Hepatocyte (in vitro differentiated cells): ENCODE measurements around the gene TAS2R9. TPM values are rescaled to one million over a fixed set of nuclear protein-coding genes. Genes with fewer than 3 reads are reported as not detected.

ENCODE experiments used
- DNase-seq: peaks from one replicate; pipeline ENCODE4 v3.0.0-alpha.2; 2016; ENCODE audit warnings: low spot score
- H2AFZ ChIP-seq: fragments of 200-600 bp; sonication (generic); 2 replicates; pipeline ENCODE4 v1.6.0; 2016; ENCODE audit warnings: antibody characterized with exemption, mild to moderate bottlenecking
- H3K27ac ChIP-seq: fragments of 200-600 bp; sonication (generic); 2 replicates; pipeline ENCODE4 v1.5.1; 2016; ENCODE audit warnings: mild to moderate bottlenecking
- H3K27me3 ChIP-seq: fragments of 200-600 bp; sonication (generic); 2 replicates; pipeline ENCODE4 v1.6.1; 2016
- H3K36me3 ChIP-seq: fragments of 200-600 bp; sonication (generic); replicated peaks from 2 replicates; pipeline ENCODE4 v1.5.1; 2016; ENCODE audit warnings: low read depth; ENCODE audit not compliant: insufficient read depth
- H3K4me1 ChIP-seq: fragments of 200-600 bp; sonication (generic); 2 replicates; pipeline ENCODE4 v1.5.1; 2016; ENCODE audit warnings: mild to moderate bottlenecking, moderate library complexity; ENCODE audit not compliant: insufficient read depth
- H3K4me2 ChIP-seq: fragments of 200-600 bp; sonication (generic); 2 replicates; pipeline ENCODE4 v1.6.0; 2016
- H3K4me3 ChIP-seq: fragments of 200-600 bp; sonication (generic); 2 replicates; pipeline ENCODE4 v1.5.1; 2016; ENCODE audit warnings: mild to moderate bottlenecking
- H3K79me2 ChIP-seq: fragments of 200-600 bp; sonication (generic); 2 replicates; pipeline ENCODE4 v1.6.0; 2017; ENCODE audit warnings: mild to moderate bottlenecking
- H3K9me2 ChIP-seq: fragments of 200-600 bp; sonication (generic); replicated peaks from 2 replicates; pipeline ENCODE4 v1.6.0; 2017; ENCODE audit warnings: mild to moderate bottlenecking; ENCODE audit not compliant: insufficient read depth
- H3K9me3 ChIP-seq: fragments of 200-600 bp; sonication (generic); 2 replicates; pipeline ENCODE4 v1.5.1; 2016; ENCODE audit warnings: low read depth, mild to moderate bottlenecking
- H4K20me1 ChIP-seq: fragments of 200-600 bp; sonication (generic); 2 replicates; pipeline ENCODE4 v1.6.0; 2016; ENCODE audit warnings: mild to moderate bottlenecking; ENCODE audit not compliant: insufficient read depth, poor library complexity, severe bottlenecking
- CTCF ChIP-seq: fragments of 200-600 bp; sonication (generic); IDR thresholded peaks from 2 replicates; pipeline ENCODE4 v1.5.1; 2016; ENCODE audit warnings: antibody characterized with exemption, mild to moderate bottlenecking; ENCODE audit not compliant: poor library complexity
- EZH2 ChIP-seq: fragments of 200-600 bp; sonication (generic); IDR thresholded peaks from 2 replicates; pipeline ENCODE4 v1.6.1; 2016; ENCODE audit warnings: antibody characterized with exemption, mild to moderate bottlenecking, borderline replicate concordance
- EZH2phosphoT487 ChIP-seq: fragments of 200-600 bp; sonication (generic); IDR thresholded peaks from one replicate; pipeline ENCODE4 v1.6.1; 2018; ENCODE audit warnings: antibody characterized with exemption, mild to moderate bottlenecking, low read depth, moderate library complexity; ENCODE audit not compliant: unreplicated experiment, severe bottlenecking
- WGBS: methylation state at CpG from one replicate; pipeline ENCODE4 v1.1.6; 2016; ENCODE audit warnings: low lambda C conversion rate; ENCODE audit errors: missing lambda C conversion rate; 5-methylcytosine and 5-hydroxymethylcytosine counted together
- polyA plus RNA-seq: library from polyadenylated mRNA; unstranded; fragments of >200 nt; fragmentation: Nextera tagmentation; extraction: Ambion mirVana; gene quantifications from 2 replicates; pipeline ENCODE4 v1.2.1, GENCODE V29; 2016
- small RNA-seq: library from RNA; depleted of rRNA; stranded (forward); fragments of <200 nt; gene quantifications from one replicate; pipeline ENCODE3, GENCODE V24; 2014
- total RNA-seq: library from RNA; depleted of rRNA; stranded (reverse); fragments of >200 nt; gene quantifications from 2 replicates; pipeline ENCODE4 v1.2.3, GENCODE V29; 2014

The TAS2R9 gene
- total and polyA plus RNA-seq, 2 experiments from 2014 or later = 0.13 TPM; not detected in 1

DNA sequence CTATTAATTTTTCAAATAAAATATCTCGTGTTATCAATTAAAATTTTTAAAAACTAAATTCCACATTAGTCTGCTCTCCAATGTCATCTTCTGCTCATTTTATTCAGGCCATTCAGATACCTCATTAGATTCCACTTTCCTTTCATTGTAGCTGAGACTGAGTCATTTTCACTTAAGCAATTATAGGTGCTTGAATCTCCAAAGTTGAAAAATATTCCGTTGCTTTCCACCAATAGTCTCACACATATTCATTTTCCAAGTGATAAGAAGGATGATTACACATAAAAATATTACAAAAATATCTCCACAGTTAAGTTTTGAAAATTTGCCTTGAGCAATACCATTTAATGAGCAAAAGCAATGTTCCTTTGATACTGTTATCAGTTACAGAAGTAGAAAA lies 50.3 kb downstream of the TAS2R9 start:
- peaks cover 11% of the 10 kb centered on the region for H3K27me3 ChIP-seq
- H3K4me1 ChIP-seq = no peaks in the 10 kb centered on the region
- no peak for DNase-seq
- no peak overlapping the region for H3K4me2 ChIP-seq
- no peaks in the 10 kb centered on the region for H3K36me3 ChIP-seq
- H3K9me3 ChIP-seq = no peaks in the 10 kb centered on the region
- TF ChIP-seq CTCF = no peak
- TF ChIP-seq EZH2 = no peak
- no peak for TF ChIP-seq EZH2phosphoT487
- H3K4me3 ChIP-seq = no peak overlapping the region
- no peaks in the 10 kb centered on the region for H3K9me2 ChIP-seq
- no peak overlapping the region for H3K27ac ChIP-seq
- 50% methylated on average over 2 of the region's 2 CpGs for whole genome bisulfite sequencing
- no peaks in the 10 kb centered on the region for H3K79me2 ChIP-seq
- H4K20me1 ChIP-seq = no peaks in the 10 kb centered on the region
- no peak overlapping the region for H2AFZ ChIP-seq

Small RNAs within 50 kb of the gene (small RNA-seq; reads per million reads assigned to genes)
- not detected for gene PRR4

Other genes starting within 250 kb of the TAS2R9 start
- gene MAGOHB, start 196.6 kb downstream of the TAS2R9 start, total RNA-seq = 21.4 and 23.9 TPM in 2 replicates
- gene MAGOHB, start 196.6 kb downstream of the TAS2R9 start, polyA plus RNA-seq = 39.4 and 40.2 TPM in 2 replicates
- gene STYK1, start 136.1 kb downstream of the TAS2R9 start, total RNA-seq = 0.48 and 3.6 TPM in 2 replicates
- 0.09 and 0.58 TPM in 2 replicates for gene STYK1, start 136.1 kb downstream of the TAS2R9 start, polyA plus RNA-seq
- gene YBX3, start 86.8 kb downstream of the TAS2R9 start, total RNA-seq = 66.7 and 83.4 TPM in 2 replicates
- gene YBX3, start 86.8 kb downstream of the TAS2R9 start, polyA plus RNA-seq = 218 and 237 TPM in 2 replicates
- gene TAS2R7, start 7.5 kb downstream of the TAS2R9 start, total RNA-seq = not detected in 2 replicates
- not detected in 2 replicates for gene TAS2R7, start 7.5 kb downstream of the TAS2R9 start, polyA plus RNA-seq
- not detected in 2 replicates for gene TAS2R8, start 2.9 kb downstream of the TAS2R9 start, total RNA-seq
- gene TAS2R8, start 2.9 kb downstream of the TAS2R9 start, polyA plus RNA-seq = not detected in 2 replicates
- gene TAS2R10, start 16.2 kb upstream of the TAS2R9 start, total RNA-seq = 1.5 and 1.8 TPM in 2 replicates
- gene TAS2R10, start 16.2 kb upstream of the TAS2R9 start, polyA plus RNA-seq = not detected in 2 replicates
- 2.5 and 6.4 TPM in 2 replicates for gene PRR4, start 39.3 kb upstream of the TAS2R9 start, total RNA-seq
- gene PRR4, start 39.3 kb upstream of the TAS2R9 start, polyA plus RNA-seq = 3.6 and 3.9 TPM in 2 replicates
- gene PRH1, start 74.1 kb upstream of the TAS2R9 start, total RNA-seq = 17.5 and 19.0 TPM in 2 replicates
- gene PRH1, start 74.1 kb upstream of the TAS2R9 start, polyA plus RNA-seq = 12.3 and 25.4 TPM in 2 replicates
- gene TAS2R13, start 99.4 kb upstream of the TAS2R9 start, total RNA-seq = 2.1 and 3.2 TPM in 2 replicates
- not detected in 2 replicates for gene TAS2R13, start 99.4 kb upstream of the TAS2R9 start, polyA plus RNA-seq
- gene PRH2, start 119.1 kb upstream of the TAS2R9 start, total RNA-seq = not detected in 2 replicates
- gene PRH2, start 119.1 kb upstream of the TAS2R9 start, polyA plus RNA-seq = 0.36 TPM in 1 of 2 replicates, not detected in the other
- gene TAS2R14, start 129.1 kb upstream of the TAS2R9 start, total RNA-seq = 5.6 and 6.6 TPM in 2 replicates
- 0.59 and 0.64 TPM in 2 replicates for gene TAS2R14, start 129.1 kb upstream of the TAS2R9 start, polyA plus RNA-seq
- 1.5 and 2.0 TPM in 2 replicates for gene TAS2R50, start 176.7 kb upstream of the TAS2R9 start, total RNA-seq
- gene TAS2R50, start 176.7 kb upstream of the TAS2R9 start, polyA plus RNA-seq = not detected in 2 replicates
- 5.1 and 6.3 TPM in 2 replicates for gene TAS2R20, start 188.1 kb upstream of the TAS2R9 start, total RNA-seq
- gene TAS2R20, start 188.1 kb upstream of the TAS2R9 start, polyA plus RNA-seq = 0.36 and 0.41 TPM in 2 replicates
- 4.4 and 7.4 TPM in 2 replicates for gene TAS2R19, start 212.5 kb upstream of the TAS2R9 start, total RNA-seq
- gene TAS2R19, start 212.5 kb upstream of the TAS2R9 start, polyA plus RNA-seq = 0.16 and 1.4 TPM in 2 replicates
- gene TAS2R31, start 221.2 kb upstream of the TAS2R9 start, total RNA-seq = 6.2 and 9.4 TPM in 2 replicates
- 0.17 TPM in 1 of 2 replicates, not detected in the other for gene TAS2R31, start 221.2 kb upstream of the TAS2R9 start, polyA plus RNA-seq